GM19025 (cell line): ENCODE measurements around the gene HELQ.

Source experiments
- ATAC-seq: cut with Tn5 transposase; IDR thresholded peaks from one replicate; pipeline ENCODE4 v1.9.1; 2021; ENCODE audit warnings: mild to moderate bottlenecking, low read depth, moderate library complexity; ENCODE audit not compliant: unreplicated experiment

Gene HELQ

DNA sequence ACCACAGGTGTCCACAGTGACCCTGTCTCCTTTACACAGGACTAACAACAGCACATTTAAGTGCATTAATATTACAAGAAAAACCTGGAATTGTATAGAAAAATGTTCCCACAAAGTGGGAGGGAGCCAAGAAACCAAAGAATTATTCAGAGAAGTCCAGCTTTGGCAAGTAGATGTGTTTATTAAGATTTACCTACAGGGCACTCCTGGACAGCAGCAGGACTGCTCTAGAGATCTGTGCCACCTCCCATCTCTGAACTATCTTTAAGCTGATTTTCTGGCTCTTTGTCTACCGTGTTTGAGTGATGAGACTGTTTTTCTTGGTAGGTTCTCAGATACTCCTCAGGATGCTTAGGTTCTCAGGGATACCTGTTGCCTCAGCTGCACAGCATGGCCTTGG is 82.7 kb downstream of the HELQ start:
- no peak for ATAC-seq

DNA sequence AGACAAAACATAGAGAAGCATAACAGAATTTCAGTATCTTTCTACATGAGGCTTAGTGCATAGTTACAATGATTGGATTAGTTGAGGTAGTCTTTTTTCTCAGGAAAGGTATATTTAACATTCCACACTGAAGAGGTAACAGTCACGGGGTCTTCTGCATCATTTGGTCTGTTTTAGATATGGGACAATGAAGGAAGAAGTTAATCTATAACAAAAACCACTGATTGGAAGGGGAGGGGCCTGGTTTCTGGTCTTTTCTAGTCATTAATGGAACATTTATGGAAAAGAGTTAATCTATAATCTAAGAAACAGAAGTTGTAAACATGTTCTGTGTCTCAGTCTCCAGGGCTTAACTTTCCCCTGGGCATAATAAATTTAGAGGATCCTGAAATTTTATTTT is 83.7 kb downstream of the HELQ start:
- ATAC-seq, result no peak

DNA sequence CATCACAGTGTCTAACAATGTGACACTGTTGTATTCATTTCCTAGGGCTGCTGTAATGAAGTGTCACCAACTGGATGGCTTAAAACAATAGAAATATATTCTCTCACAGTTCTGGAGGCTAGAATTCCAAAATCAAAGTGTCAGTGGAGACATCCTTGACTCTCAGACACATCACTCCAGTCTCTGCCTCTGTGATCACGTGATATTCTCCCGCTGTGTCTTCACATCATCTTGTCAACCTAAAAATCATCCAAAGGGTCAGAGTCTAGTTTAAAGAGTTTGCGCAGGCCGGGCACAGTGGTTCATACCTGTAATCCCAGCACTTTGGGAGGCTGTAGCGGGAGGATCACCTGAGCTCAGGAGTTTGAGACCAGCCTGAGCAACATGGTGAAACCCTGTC is 84.4 kb downstream of the HELQ start:
- ATAC-seq, result no peak

DNA sequence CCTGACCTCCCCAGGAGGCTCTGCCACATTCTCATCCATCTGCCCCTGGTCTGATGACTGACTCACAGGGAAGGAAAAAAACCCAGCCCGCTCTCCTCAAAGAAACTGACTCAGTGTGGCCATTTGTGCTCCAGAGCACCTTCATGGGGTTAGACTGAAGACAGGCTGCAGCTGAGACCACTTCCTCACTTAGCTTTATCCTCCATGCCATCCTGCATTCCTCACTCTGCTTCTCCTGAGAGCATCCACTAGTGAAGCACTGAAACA is 85.0 kb downstream of the HELQ start:
- ATAC-seq, result no peak

DNA sequence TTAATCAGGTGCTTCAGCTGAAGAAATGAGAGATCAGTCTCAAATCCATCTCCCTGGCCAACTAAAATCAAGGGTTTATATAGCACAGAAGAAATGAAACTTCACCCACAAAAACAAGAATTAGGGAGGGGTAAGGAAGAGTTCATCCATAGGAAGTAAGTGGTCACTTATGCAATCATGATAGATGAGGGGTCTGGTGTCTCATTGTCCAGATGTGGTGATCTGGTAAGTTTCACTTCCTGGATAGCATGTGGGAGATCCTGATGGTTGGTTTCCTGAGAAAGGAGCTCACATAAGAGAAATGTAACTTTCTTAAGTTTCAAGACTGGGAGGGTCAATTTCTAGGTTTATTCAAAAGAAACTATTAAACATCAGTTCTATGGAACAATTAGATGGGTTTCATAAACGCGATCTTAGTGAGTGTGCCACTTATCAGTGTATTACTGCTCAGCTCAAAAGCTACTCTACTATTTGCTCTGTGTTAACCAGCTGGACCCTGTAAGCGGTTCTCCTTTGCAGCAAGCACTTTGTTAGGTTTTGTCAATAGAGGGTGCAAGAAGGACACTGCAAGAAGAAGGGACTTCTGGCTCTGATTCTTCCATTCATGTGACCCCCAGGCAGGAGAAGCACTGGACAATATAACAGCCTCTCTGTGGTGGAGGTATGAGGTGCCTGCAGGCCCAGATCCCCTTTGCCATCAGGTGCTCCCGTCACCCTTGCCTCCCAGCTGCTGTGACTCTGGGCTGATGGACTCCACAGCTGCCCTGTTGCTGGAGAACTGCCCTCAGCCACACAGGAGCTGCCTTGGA is 85.6 kb downstream of the HELQ start:
- ATAC-seq, result no peak

DNA sequence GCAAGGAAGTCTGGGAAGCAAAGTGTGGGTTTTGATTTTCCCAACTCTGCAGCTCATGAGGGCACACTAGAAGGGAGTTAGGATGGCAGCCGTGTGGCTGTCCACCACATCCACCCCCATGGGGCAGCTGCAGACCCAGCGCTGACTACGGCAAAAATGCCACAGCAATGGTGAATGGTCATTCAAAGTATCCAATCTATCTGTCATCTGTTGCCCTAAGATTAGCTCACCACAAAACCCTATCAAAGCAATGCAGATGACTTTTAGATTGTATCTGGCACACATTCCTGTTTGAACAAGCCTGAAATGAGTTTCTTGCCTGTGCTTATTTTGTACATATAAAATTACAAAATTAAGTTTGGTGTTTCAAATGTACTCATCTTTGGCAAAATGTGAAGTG is 91.3 kb downstream of the HELQ start:
- no peak for ATAC-seq

DNA sequence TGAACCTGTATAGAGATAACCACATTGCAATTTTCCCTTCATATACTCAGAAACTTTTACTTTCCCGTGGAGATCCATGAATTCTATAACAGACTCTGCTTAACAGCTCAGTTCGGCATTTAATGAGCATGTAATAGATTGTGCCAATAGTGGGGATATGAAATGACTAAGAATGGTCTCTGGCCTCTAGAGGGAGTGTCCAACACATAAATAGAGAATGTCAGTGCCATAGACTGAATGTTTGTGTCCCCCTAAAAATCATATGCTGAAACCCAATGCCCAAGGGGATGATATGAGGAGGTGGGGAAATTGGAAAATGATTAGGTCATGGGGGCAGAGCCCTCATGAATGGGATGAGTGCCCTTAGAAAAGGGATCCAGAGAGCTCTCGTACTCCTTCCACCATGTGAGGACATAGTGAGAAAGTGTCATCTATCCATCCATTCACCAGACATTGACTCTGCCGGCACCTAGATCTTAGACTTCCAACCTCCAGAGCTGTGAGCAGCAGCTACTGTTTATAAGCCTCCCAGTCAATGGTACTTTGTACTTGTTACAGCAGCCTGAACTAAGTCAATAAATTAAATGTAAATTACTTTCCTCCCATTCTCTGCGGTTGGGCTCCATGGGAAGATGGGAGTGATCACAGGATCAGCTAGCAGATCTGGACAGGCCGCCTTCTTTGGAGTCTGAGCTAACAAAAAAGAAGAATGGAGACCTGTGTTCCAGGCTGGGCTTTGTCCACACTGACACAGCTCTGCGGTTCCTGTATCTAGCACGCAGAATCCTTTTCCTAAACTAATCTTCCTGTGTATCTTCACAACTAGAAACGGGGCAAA is 92.9 kb downstream of the HELQ start:
- ATAC-seq, result peak; percentile 58

DNA sequence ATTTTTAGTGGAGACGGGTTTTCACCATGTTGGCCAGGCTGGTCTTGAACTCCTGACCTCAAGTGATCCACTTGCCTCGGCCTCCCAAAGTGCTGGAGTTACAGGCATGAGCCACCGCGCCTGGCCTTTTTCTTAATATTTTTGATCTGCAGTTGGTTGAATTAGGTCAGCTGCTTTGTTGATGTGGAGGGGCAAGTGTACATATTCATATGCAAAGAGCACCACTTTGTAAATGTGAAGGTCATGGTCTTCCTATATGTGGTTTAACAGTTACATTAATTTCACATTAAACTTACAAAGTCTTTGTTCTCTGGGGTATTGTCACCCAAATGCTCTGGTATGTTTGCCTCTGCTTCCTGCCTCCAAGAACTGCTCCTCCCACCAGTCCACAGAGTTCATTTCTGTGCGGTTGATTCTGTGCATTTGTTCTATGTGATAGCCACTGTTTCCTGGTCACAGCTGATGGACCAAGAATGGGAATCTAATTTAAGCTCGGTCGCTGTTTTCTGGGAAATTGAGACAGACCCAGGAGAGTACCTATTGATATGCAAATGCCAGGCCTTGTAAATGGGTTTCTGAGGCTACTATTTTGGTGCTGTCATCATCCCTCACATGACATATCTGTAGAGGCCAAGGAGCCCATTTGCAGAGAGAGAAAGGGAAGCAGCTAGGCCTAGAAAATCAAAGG is 94.1 kb downstream of the HELQ start:
- no peak for ATAC-seq

DNA sequence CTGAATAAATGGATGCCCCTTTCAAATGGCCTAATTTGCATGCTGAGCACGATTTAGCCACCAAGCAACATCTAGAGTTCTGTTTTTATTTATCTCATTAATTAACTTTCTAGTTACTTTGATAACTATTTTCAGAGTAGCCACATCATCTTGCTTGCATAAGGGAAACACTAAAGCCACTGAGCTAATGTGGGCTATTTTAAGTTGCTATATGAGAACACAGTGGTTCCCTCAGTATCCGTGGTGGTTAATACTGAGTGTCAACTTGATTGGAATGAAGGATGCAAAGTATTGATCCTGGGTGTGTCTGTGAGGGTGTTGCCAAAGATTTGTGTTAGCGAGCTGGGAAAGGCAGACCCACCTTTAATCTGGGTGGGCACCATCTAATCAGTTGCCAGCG is 95.6 kb downstream of the HELQ start:
- no peak for ATAC-seq

DNA sequence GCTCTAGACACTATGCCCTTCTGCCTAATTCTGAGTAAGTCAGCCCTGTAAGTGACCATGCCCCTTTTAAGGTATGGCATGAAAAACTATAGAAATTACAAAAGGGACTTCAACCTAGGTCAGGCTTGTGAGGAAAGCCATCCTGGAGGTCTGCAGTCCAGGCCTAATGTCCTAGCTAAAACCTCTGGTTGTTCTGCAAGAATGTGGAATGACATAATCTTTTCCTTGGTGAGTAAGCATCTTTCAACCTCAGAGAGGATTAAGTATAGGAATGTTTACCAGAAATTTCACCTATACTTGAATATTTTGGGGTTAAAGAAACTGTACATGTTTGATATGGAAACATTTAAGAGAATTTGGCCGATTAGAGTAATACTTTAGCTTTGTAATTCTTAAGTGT is 97.2 kb downstream of the HELQ start:
- ATAC-seq, result no peak
